GM21360 (cell line): ENCODE data around the gene CACNA1G.

Source experiments
- ATAC-seq: cut with Tn5 transposase; IDR thresholded peaks from one replicate; pipeline ENCODE4 v1.9.1; 2021; ENCODE audit warnings: mild to moderate bottlenecking, moderate library complexity; ENCODE audit not compliant: unreplicated experiment

The CACNA1G gene

DNA sequence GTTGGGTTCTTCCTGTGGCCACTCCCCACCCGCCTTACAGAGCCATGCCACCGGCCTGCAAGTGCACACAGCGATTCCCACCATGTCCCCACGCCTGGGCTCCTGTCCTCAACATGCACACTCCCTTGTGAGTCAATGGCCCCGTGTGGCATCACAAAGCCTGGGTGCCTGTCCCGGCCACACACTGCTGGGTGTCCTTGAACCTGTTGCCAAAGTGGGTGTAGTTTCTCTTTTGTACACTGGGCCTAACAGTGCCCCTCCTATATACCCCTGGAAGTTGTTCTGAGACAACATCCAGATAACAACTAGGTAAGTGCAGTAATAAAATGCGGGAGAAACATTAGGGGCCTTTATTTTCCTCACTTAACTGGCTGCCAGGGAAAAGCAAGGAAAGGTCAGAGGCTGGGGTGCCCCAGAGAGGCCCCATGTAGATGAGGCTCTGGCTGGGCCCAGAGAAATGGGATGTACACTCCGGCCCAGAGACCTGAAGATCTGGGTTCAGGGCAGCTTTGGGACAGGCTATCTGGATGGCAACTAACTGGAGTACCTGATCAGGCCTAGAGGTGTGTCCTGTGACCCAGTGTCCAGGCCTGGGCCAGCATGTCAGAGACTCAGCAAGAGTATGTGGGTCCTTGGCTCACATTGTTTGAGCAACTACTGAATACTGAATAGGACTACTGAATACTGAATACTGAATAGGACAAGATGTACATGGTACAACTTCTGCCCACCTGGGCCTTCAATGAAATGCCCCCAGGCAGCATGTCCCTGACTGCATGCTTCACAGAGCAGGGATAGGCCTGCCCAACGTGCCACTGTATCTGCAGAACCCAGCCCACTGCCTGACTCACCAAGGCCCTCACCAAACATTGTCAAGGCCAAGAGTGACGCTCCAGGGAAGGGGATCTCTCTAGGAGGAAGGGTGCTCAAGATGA is 82.5 kb downstream of the CACNA1G start:
- ATAC-seq = no peak

DNA sequence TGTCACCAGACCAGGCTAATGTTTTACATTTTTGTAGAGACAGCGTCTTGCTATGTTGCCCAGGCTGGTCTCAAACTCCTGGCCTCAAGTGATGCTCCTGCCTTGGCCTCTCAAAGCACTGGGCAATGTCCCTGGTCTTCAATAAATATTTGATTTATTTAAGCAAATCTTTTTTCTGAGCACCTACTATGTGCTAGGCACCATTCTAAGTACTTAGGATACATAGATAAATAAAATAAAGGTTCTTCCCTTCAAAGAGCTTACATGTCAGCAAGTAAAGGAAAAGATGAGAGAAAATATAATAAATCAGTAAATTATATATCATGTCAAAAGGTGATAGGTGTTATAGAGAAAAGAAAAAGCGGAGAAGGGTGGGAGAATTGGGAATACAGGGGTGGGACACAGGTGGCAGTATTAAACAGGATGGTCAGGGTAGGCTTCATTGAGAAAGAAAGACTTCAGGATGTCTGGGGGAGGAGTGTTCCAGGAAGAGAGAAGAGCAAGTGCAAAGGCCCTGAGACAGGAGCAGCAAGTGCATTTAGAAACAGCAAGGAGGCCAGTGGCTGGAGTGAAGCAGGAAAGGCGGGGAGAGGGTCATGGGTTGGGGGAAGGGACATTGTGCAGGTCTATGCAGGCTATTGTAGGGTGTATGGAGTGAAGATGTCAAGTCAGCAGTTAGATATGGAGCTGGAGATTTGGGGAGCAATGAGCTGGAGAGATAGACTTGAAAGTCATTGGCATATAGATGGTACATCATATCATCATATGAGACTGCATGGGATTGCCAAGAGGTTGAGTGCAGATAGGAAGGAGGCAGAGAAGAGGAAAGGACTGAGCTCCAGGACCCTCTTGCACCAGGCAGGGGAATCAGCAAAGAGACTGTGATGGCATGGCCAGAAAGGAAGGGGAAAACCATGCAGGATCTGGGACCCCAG is 85.5 kb downstream of the CACNA1G start:
- ATAC-seq = no peak

DNA sequence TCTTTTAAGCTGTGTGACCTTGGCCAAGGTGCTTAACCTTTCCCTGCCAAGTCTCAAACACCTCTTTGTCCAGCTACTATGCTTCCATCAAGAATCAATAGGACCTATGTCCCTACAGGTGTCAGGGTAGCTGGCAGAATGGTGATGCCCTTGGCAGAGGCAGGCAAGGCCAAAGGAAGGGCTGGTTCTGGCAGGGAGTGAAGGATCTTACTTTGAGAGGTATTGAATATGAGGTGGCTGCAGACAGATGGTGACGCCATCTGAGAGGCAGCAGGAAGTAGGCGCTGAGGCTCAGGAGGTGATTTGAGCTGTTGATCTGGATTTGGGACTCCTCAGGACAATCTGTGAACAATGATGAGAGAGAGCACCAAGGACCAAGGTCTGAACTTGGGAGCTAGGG is 86.7 kb downstream of the CACNA1G start:
- ATAC-seq = no peak

DNA sequence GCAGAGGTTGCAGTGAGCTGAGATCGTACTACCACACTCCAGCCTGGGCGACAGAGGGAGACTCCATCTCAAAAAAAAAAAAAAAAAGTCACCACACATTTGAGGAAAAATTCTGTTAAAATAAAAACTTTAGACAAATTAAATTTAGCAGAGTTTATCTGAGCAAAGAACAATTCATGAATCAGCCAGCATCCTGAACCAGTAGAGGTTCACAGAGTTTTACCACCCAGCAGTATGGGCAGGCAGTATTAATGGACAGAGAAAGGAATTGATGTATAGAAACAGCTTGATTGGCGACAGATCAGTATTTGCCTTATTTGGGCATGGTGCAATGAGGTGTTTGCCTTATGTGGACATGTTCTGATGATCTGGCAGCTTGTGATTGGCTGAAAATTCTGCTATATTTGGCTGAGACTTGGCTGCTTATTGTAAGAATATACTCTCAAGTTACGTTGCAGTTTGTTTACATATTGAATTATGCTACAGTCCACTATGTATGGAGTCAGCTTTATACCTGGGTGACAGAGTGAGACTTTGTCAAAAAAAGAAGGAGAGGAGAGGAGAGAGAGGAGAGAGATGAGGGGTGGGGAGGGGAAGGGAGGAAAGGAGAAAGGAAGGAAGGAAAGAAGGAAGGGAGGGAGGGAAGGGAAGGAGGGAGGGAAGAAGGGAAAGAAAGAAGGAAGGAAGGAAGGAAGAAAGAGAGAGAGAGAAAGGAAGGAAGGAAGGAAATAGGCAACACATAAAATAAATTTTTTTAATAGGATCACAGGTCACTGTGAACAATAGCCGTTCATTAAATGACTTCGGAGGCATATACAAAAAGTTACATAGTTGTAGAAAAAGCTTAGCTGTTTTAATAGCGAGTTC is 88.8 kb downstream of the CACNA1G start:
- no peak for ATAC-seq

DNA sequence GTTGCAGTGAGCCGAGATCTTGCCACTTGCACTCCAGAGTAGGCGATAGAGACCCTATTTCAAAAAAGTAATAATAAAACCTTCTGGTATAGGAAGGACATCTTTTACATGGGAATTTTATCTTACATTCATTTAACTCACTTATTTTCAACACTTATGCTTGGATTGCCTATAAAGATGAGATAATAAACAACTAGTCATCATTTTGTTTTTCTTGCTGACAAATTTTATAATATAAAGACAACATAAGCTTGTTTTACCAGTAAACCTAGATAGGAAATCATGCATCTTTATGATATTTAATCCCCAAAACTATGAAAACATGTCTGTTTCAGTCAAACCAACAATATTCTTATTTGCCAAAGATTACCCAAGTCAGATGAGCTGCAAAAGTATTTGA is 91.1 kb downstream of the CACNA1G start:
- no peak for ATAC-seq

DNA sequence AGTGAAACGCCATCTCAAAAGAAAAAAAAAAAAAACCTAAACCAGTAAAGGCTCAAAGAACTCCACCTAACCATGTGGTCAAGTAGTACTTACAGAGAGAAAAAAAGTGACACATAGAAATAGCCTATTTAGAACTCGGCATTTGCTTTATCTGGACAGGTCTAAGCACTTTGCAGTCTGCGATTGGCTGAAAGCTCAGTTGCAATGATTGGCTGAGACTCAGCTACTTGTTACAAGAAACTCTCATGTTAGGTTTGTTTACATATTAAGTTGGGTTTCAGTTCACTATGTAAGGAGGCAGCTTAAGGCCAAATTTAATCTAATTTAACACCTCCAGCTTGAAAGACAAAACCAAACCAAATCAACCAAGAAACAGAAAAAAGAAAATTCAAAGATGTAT is 93.2 kb downstream of the CACNA1G start:
- ATAC-seq = no peak

DNA sequence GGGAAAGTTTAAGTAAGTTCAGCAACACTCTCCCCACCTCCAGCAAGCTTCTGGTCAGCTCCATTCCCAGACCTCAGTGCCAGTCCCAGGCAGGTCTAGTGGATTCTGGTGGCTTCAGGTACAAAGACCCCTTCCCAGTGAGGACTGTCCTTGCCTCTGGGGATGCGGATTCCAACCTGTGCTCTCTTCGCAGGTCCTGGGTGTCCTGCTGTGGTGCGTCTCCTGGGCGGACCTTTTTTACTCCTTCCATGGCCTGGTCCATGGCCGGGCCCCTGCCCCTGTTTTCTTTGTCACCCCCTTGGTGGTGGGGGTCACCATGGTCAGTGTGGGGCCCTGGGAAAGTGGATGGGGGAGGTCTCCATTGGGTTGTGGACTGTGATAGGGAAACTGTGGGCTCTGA is 96.0 kb downstream of the CACNA1G start:
- ATAC-seq = no peak

DNA sequence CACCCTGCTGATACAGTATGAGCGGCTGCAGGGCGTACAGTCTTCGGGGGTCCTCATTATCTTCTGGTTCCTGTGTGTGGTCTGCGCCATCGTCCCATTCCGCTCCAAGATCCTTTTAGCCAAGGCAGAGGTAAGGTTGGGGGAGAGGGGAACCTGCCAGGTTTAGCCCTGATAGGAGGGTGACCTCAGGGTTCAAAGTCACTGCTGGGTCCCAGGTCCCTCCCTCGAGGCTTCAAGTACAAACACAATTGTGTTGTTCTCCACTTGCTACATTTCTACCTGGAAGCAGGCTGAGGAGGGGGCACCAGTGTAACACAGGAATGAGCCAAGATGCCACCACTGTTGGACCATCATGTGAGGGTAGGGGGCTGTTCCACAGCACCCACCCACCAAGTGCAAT is 96.5 kb downstream of the CACNA1G start:
- no peak for ATAC-seq

DNA sequence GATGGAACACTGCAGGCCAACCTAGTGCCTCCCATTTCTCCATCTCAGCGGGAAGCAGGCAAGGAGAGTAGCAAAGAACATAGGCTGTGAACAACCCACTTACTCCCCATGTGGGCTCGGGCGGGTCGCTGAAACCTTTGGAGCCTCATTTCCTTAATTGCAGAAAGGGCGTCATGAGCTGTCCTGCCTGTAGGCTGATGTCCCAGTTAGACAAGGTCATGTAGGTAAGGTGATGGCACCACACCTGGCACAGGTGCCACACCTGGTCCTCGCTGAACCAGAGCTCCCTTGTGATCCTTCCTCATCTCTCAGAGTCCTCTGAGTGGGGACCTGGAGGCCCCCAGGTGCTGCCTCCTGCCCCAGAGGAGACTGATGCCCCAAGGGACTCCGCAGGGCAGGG is 97.1 kb downstream of the CACNA1G start:
- ATAC-seq = no peak

DNA sequence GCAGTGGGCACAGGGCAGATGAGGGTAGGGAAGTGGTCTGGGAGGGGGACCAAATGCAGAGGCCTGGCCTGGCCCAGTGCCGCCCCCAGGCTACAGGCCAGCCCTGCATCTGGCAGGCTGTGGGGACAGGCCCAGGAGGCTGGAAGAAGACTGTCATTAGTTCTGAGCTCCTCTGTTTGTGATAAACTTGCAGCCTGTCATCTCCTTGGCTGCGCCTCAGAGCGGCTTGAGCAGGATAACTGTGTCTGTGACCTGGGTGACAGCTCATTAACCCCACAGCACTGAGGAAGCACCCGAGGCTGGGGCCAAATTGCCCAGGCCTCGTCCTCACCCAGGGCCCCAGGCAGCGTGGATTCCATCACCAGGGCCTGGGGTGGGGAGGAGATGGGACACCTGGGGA is 98.1 kb downstream of the CACNA1G start:
- no peak for ATAC-seq

DNA sequence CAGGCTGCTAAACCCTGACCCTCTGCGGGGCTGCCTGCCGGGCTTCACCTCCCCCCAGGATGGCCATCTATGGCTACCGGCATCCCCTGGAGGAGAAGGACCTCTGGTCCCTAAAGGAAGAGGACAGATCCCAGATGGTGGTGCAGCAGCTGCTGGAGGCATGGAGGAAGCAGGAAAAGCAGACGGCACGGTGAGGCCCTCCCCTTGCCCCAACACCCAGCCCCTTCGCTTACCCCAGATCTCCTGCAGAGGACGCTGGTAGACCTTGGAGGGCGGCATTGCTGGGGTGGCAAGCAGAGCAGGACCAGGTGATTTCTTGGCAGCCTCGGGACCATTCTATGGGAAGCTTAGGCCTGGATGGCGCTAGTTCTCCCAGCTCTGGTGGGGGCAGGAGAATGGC is 98.7 kb downstream of the CACNA1G start:
- ATAC-seq = no peak

DNA sequence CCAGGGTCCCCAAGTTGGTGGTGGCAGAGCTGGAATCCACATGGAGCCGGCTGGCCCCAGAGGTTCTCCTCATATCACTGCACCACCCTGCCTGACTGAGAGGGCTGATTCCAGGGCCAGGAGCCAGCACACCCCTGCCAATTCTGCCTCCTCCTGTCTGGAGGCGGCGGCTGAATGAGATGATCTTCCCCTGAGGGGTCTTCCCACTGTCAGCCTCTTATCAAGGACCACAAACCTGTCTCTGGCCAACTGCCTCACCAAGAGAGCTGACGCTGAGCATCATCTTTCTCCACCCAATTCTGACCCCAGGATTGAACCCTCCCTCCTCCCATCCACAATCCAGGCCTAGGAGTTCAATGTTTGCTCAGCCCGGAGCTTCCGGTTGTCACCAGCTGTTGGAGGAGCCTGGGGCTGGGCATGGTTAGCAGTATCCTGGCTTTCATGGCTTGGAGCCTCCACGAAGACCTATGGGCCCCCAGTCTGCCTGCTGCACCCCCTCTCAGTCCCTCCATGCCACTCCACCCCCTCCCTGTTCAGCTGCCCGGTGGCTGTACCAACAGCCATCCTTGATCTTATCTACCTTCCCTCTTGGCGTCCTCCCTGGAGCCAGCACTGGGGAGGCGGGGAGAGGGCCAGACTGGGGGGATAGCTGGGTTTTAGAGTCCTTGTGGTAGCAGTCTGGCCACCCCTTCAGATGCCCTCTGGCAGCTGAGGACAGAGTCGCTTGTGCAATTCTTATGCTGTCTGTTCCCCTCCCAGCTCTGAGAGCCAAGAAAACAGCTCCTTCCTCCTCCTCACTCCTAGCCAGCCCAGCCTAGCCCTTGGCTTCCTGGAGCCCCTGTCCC is 99.7 kb downstream of the CACNA1G start:
- no peak for ATAC-seq

DNA sequence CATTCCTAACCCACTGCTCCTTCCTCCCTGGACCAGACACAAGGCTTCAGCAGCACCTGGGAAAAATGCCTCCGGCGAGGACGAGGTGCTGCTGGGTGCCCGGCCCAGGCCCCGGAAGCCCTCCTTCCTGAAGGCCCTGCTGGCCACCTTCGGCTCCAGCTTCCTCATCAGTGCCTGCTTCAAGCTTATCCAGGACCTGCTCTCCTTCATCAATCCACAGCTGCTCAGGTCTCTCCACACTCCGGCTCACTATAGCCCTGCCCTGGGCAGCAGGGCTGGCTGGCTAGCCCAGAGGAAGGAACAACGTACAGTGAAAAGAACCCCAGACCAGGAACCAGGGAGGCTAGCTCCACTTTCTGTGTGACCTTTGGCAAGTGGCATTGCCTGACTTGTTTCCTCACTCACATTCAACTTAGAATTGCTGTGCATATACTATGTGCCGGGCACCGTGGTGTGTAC is 100.4 kb downstream of the CACNA1G start:
- ATAC-seq = no peak

DNA sequence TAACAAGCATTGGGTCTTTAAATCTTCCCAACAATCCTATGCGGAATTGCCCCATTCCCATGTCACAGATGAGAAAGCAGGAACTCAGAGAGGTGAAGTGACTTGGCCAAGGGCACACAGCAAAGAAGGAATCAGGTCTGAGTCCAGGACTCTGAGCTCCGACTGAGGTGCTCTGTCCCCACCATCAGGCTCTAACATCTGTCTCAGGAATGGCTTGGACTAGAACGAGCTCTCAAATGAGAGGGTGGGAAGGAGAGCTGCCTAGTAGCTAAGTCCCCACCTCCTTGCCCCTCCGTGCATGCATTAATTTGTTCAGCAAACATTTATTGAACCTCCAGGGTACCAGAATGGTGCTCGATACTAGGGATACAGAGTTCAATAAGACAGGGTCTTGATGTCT is 100.8 kb downstream of the CACNA1G start:
- ATAC-seq = no peak

DNA sequence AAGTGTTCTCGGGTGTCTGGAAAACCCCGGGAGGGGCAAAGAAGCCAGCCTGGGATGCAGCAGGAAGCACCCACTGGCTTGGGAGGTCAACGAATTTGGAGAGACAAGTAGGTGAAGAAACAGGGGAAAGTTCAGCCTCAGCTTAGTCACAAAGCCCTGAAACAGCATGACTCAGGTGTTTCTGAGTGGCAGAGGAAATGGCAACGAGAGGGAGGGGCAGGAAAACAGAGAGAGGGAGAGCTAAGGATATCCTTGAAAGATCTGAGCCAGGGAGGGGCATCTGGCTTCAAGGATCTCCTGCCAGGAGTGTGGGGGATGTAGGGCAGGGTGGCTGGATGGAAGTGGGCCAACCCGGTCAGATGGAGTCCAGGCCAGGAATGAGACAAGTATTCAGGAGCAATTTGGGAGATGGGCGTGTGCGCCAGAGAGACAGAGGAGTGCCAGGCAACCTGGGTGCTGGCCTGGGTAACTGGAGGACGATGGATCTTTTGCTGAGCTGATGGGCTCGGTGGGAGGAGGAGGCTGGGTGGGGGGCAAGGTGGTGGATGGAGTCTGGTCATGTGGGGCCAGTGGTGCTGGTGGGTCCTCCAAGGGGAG is 101.4 kb downstream of the CACNA1G start:
- ATAC-seq = no peak

DNA sequence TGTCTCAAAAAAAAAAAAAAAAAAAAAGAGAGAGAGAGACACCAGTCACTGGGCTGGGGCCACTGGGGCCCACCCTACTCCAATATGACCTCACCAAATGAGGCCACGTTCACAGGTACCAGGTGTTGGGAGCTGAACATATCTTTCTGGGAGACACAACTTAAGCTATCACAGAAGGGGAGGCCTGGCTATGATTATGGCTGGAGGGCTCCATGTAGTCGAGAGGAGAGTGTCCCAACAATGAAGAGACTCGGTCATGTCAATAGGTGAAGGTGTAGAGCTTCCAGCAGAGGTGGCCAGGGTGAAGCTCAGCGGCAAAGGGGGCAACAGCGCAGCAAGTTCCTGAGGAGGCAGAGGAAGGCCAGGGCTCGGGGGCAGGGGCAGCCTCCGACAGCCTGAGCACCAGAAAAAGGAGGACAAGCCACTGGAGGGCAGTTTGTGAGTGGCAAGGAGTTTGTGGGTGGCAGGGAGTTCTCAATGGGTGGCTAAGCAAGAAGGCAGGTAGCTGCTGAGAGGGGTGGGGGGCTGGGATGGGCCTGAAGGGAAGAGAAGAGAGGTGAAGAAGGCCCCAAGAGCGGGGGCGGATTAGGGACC is 102.2 kb downstream of the CACNA1G start:
- ATAC-seq = no peak

DNA sequence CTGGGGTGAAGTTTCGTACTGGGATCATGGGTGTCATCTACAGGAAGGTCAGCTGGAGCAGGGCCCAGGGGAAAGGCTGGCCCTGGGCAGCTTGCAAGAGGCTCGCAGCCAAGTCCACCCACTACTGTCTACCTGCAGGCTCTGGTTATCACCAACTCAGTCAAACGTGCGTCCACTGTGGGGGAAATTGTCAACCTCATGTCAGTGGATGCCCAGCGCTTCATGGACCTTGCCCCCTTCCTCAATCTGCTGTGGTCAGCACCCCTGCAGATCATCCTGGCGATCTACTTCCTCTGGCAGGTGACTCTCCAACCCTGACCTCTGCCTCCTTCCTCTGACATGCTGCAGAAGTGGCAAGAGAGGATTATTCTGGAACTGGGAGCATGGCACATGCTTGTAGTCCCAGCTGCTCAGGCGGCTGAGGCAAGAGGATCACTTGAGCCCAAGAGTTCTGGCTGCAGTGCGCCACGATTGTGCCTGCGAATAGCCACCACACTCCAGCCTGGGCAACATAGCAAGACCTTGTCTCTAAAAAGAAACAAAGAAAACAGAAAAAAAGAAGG is 103.4 kb downstream of the CACNA1G start:
- ATAC-seq = no peak

DNA sequence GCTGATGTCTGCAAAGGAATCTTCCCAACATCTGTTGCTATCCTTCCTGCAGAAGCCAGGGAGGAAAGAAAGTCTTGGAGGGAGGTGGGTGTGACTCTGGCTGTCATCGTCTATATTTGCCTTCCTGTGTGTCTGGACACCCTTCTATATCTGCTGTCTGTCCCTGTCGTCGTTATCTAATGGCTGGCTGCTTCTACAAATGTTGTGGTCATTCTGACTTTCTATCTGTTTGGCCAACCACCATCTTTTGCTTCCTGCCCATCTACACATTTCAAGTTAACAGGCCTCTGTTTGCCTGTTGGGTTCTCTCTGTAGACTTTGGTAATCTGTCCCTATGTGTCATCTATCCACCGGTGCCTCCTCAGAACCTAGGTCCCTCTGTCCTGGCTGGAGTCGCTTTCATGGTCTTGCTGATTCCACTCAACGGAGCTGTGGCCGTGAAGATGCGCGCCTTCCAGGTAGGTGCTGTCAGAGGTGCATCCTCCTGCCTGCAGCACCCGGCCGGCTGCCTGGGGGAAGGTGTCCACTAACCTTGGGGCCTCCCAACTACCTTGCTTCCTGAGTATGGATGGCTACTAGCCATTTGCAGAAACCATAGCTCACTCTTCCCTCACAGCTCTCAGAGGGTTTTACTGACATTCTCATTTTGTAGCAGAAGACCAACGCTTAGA is 104.4 kb downstream of the CACNA1G start:
- ATAC-seq = no peak
